Caco-2 (cell line): ENCODE measurements around the gene NETO2. TPM values are rescaled to one million over a fixed set of nuclear protein-coding genes. Genes with fewer than 3 reads are reported as not detected.
"Not testable (repeated sequence)": the region's sequence is repeated elsewhere in the genome, so short reads cannot be mapped to it uniquely, and the experiment has no call there.

Source experiments
- BruUV-seq: library from RNA; stranded (reverse); fragments of 400-500 nt; replicated peaks from 2 replicates; lab custom pipeline; 2021; lab: Mats Ljungman, UMichigan
- CTCF ChIA-PET: fragments of 300-600 bp; sonication (Branson Sonifier 250); formaldehyde crosslinking; loops from one replicate; lab custom pipeline; 2022; ENCODE audit warnings: antibody characterized with exemption; lab: Charles Lee
- POLR2A ChIA-PET: fragments of 300-600 bp; sonication (Branson Sonifier 250); formaldehyde crosslinking; loops from one replicate; lab custom pipeline; 2022; ENCODE audit warnings: antibody characterized with exemption; lab: Charles Lee
- DNase-seq, 2 experiments: peaks; one replicate each; pipeline versions ENCODE4 v3.0.0 to v3.0.0-alpha.2; 2020 to 2022
- H3K27me3 ChIP-seq: replicated peaks from 2 replicates; pipeline ENCODE4 v1.6.0; 2011; ENCODE audit warnings: low read length; ENCODE audit not compliant: control insufficient read depth, insufficient read depth
- H3K36me3 ChIP-seq: 2 replicates; pipeline ENCODE4 v1.5.1; 2011; ENCODE audit warnings: low read length; ENCODE audit not compliant: control insufficient read depth, insufficient read depth
- H3K4me1 ChIP-seq: fragments of 250-450 bp; sonication (Bioruptor Pico); 2 replicates; pipeline ENCODE4 v1.5.1; 2020; ENCODE audit warnings: mild to moderate bottlenecking
- H3K4me3 ChIP-seq: 2 replicates; pipeline ENCODE4 v1.5.1; 2011; ENCODE audit warnings: low read depth, mild to moderate bottlenecking, control low read depth, low read length
- H3K9me3 ChIP-seq: fragments of 250-450 bp; sonication (Bioruptor Pico); 2 replicates; pipeline ENCODE4 v1.5.1; 2020; ENCODE audit warnings: mild to moderate bottlenecking, moderate library complexity
- H3K27ac Mint-ChIP-seq: one replicate; pipeline ENCODE4 v1.8.0; 2022; ENCODE audit warnings: mixed read lengths; ENCODE audit not compliant: unreplicated experiment
- H3K27me3 Mint-ChIP-seq: one replicate; pipeline ENCODE4 v1.8.0; 2022; ENCODE audit warnings: mixed read lengths; ENCODE audit not compliant: insufficient read depth, unreplicated experiment
- H3K36me3 Mint-ChIP-seq: one replicate; pipeline ENCODE4 v1.8.0; 2022; ENCODE audit warnings: mild to moderate bottlenecking, mixed read lengths; ENCODE audit not compliant: insufficient read depth, unreplicated experiment
- H3K4me1 Mint-ChIP-seq: one replicate; pipeline ENCODE4 v1.8.0; 2022; ENCODE audit warnings: low read depth, mixed read lengths; ENCODE audit not compliant: unreplicated experiment
- H3K4me3 Mint-ChIP-seq: one replicate; pipeline ENCODE4 v1.8.0; 2022; ENCODE audit warnings: mild to moderate bottlenecking, moderate library complexity, mixed read lengths; ENCODE audit not compliant: unreplicated experiment
- H3K9me3 Mint-ChIP-seq: one replicate; pipeline ENCODE4 v1.8.0; 2022; ENCODE audit warnings: mixed read lengths; ENCODE audit not compliant: unreplicated experiment
- CTCF ChIP-seq, 2 experiments: fragments of 200-600 bp in 1 of 2; IDR thresholded peaks; 1 replicate in 1 of 2; 2 replicates in 1 of 2; pipeline versions ENCODE4 v1.5.1 to v1.8.0; 2011 to 2022; ENCODE audit warnings: antibody characterized with exemption in 1 of 2, control low read depth in 1 of 2, inconsistent platforms in 1 of 2, low read depth in 1 of 2, low read length in 1 of 2, mild to moderate bottlenecking in 1 of 2, moderate library complexity in 1 of 2; ENCODE audit not compliant: insufficient read depth in 1 of 2, severe bottlenecking in 1 of 2, unreplicated experiment in 1 of 2
- intact Hi-C: fragments of 100-400 bp; cut with micrococcal nuclease; formaldehyde crosslinking; loops from one replicate; pipeline ENCODE4 v1.10.0; 2022; ENCODE audit not compliant: unreplicated experiment
- total RNA-seq: library from RNA; stranded (reverse); gene quantifications from 2 replicates; pipeline ENCODE4 v1.2.3, GENCODE V29; 2022

Gene NETO2
- total RNA-seq, 1 experiment from 2014 or later = 41.2 TPM

DNA sequence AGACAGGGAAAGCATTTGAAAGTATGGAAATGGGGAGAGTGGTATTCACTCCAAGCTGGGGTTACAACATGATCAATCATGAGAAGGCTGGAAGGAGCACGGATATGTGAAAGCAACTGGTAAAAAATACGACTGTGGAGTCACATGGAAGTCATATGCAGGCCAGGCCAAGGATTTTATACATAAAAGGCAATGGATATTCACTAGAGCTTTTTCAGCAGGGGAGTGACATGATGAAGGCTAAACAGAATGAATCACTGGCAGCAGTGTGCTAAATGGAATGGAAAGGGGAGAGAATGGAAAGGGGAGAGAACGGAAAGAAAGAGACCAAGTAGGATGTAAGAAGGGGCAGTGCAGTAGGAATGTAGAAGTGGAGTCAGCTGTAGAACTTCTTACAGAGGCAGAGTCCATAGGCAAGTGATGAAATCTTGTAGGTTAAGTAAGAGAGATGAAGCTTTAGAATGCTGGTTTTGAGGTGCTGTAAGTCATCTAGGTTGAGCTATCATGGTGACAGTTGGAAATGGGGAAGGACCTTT is 13.0 kb upstream of the NETO2 start:
- H3K36me3 ChIP-seq = no peaks in the 10 kb centered on the region
- H3K9me3 ChIP-seq = no peaks in the 10 kb centered on the region; the same call in 1 of the 2 replicates
- H3K27me3 ChIP-seq = no peaks in the 10 kb centered on the region
- Mint-ChIP-seq H3K27me3 (no peaks in the 10 kb centered on the region), H3K4me1 (no peaks in the 10 kb centered on the region), H3K9me3 (no peaks in the 10 kb centered on the region), H3K36me3 (peaks cover 4% of the 10 kb centered on the region), H3K27ac (no peak overlapping the region), H3K4me3 (no peak overlapping the region)
- no peak for DNase-seq
- ChIA-PET CTCF (no interaction called here), POLR2A (no interaction called here)
- intact Hi-C loops = no loop called here
- no peaks in the 10 kb centered on the region for H3K4me1 ChIP-seq
- no TSS peak for BruUV-seq
- H3K4me3 ChIP-seq = no peak overlapping the region
- TF ChIP-seq CTCF (IDR thresholded peaks at IDR 0.05; ENCODE audit: insufficient read depth in 1 of 2, low read depth in 1 of 2, low read length in 1 of 2, severe bottlenecking in 1 of 2, unreplicated experiment in 1 of 2) = no peak

DNA sequence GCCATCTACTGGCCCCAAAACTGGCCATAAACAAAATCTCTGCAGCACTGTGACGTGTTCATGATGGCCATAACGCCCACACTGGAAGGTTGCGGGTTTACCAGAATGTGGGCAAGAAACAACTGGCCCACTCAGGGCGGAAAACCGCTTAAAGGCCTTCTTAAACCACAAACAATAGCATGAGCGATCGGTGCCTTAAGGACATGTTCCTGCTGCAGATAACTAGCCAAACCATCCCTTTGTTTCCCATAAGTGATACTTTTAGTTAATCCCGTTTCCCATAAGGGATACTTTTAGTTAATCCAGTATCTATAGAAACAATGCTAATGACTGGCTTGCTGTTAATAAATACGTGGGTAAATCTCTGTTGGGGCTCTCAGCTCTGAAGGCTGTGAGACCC is 8.8 kb upstream of the NETO2 start:
- H3K9me3 Mint-ChIP-seq, H3K27me3 Mint-ChIP-seq, H3K36me3 ChIP-seq, H3K27me3 ChIP-seq, H3K4me3 ChIP-seq, BruUV-seq, H3K36me3 Mint-ChIP-seq, CTCF ChIA-PET, POLR2A ChIA-PET, H3K4me1 ChIP-seq, H3K9me3 ChIP-seq, DNase-seq, H3K27ac Mint-ChIP-seq, H3K4me1 Mint-ChIP-seq, intact Hi-C loops, H3K4me3 Mint-ChIP-seq: not testable (repeated sequence)

DNA sequence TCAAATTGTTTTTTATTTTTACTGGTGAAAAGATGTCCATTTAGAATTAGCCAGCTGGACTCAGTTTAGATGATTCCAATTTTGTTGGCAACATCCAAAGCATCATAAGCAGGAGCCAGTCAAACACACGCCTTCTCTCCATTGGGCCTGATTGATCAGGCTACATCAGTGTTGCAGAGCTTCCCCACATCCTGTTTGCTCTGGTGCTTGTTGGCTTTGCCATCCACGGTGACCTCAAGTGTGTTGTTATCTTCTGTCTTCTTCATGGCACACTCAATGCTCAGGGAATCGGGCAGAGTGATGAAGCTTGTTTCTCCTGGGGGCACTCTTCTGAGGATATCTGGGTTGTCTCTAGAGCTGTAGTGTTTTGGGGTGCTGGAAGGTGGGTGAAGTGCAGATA is 6.3 kb upstream of the NETO2 start:
- intact Hi-C loops = no loop called here
- no peaks in the 10 kb centered on the region for H3K36me3 Mint-ChIP-seq
- TF ChIP-seq CTCF (IDR thresholded peaks at IDR 0.05; ENCODE audit: insufficient read depth in 1 of 2, low read depth in 1 of 2, low read length in 1 of 2, severe bottlenecking in 1 of 2, unreplicated experiment in 1 of 2) = no peak
- ChIA-PET CTCF (no interaction called here), POLR2A (no interaction called here)
- Histone ChIP-seq H3K9me3 (no peaks in the 10 kb centered on the region; the same call in 1 of the 2 replicates), H3K27me3 (no peaks in the 10 kb centered on the region), H3K4me3 (no peak overlapping the region), H3K36me3 (no peaks in the 10 kb centered on the region), H3K4me1 (no peaks in the 10 kb centered on the region)
- no peaks in the 10 kb centered on the region for H3K27me3 Mint-ChIP-seq
- H3K4me3 Mint-ChIP-seq = no peak overlapping the region
- H3K27ac Mint-ChIP-seq = no peak overlapping the region
- no TSS peak for BruUV-seq
- H3K9me3 Mint-ChIP-seq = no peaks in the 10 kb centered on the region
- DNase-seq = no peak
- no peaks in the 10 kb centered on the region for H3K4me1 Mint-ChIP-seq
